ENCODE results near the gene ARHGEF28.

Gene ARHGEF28

DNA sequence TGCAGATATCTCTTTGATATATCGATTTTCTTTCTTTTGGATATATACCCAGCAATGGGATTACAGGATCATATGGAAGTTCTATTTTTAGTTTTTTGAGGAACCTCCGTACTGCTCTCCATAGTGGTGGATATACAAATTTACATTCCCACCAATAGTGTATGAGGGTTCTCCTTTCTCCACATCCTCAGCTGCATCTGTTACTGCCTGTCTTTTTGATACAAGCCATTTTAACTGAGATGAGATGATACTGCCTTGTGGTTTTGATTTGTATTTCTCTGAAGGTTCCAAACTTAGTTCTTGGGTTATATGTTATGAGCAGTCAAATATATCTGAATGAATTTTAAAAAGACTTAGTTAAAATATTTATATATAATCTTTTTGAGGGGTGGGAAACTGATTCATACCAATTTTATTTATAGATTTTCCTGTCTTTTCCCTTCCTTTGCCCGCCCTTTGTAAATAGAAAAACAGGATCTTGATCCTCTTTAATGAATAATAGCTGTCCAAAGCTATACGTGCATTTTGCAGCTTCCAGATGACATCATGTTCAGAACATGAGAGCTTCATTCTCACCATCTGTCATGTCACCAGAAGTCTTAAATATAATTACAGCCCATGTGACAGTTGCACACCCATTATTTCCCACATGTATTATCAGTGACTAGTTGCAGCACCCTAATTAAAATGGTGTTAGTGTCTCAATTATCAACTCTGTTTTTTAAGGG lies 6.2 kb upstream of the ARHGEF28 start:
- no peak for DNase-seq (ENCODE audit: low spot score)

DNA sequence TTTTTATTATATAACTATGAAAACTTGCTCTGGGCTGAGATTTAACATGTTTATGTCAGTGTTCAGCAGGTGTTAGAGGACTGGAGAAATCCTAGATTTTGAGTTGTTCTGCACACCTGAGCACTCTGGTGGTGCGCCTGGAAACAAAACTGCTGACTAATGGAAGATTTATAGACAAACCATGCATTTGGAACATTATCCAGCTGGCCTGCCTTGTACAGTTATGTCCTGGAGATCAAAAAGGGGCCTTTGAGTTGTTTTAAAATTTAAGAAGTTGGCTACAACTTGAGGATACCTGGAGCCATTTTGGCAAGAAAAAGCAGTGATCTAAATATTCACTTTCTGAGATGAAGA lies 5.7 kb upstream of the ARHGEF28 start:
- DNase-seq (ENCODE audit: low spot score), result no peak

DNA sequence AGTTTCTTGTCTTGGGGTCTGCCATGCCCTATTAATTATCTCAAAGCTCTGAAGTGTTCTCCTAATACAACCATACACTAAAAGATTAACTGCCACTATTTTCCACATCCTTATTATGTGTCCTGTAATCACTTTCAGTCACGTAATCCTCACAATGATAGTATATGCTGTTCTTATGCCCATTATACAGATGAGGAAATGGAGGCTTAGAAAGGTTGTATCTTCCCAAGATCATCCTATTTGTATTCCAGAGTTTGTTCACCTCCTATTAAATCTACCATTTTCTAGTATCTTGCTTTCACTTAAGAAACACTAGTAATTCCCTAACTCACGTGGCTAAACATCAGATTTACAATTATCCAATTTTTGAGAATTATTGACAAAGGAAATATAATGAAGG lies 2.9 kb upstream of the ARHGEF28 start:
- DNase-seq (ENCODE audit: low spot score), result no peak

DNA sequence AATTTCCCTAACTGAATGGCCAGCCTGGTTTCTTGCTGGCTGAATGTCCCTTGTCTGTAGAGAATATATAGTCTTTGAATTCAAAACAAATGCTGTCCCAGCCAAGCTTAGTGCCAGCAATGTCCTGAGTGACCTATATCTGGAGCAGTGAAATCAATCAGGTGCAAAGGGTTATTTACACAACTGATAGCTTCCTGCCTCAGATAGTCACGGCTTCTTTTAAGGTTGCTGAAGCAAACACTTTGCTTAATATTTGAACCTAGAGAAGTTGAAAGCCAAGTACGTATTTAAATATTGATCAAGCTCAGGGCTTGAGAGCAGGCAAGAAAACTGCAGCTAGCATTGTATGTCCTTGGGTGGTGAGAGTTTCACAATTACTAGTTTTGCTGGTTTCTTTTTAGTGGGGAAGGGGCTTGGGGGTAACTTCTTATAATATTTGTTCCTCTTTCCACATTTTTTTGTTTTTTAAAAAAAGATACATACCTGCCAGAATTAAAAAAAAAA lies 2.0 kb upstream of the ARHGEF28 start:
- no peak for DNase-seq (ENCODE audit: low spot score)

DNA sequence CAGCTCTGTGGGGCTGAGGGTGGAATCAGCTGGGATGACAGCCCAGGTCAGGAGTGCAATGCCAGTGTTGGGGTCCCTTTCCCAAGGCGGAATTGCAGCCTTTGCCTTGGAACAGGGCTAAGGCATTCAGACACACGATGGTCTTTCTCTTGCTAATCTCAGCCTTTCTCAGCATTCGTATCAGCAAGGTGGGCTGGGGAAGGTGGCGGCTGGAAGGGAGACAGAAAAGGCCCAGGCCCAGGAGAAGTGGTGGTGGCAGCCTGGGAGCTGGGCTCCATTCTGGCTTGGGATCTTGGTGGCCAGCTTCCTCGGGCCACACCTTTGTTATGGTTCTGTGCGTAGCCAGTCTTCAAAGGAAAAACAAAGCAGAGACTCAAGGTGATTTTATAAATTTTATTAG lies 1.1 kb upstream of the ARHGEF28 start:
- DNase-seq (ENCODE audit: low spot score), result no peak

DNA sequence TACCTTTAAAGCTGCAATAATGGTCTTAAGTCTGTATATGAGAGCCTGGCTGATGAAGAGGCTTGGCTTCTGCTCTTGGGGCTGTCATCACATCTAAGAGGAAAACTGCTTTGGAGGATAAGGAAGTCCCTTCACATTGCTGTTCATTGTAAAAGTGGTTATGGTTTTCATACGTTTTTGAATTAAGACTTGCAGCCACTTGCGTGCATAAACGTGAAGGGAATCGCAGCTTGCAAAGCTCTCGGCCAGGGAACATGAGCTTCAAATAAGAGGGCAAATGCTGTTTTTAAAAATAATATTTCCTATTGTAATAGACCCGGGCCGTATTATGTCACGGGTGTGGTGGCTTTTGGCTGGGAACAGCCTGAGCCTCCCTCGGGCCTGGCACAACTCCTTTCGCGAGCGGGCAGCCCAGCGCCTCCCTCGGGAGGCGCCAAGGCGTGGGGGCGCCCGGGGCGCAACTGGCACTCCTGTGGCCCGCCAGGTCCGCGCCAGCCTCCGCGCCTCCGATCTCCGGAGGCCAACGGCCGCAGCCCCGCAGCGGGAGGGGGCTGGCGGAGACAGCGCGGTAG lies 538 bp upstream of the ARHGEF28 start:
- no peak for DNase-seq (ENCODE audit: low spot score)

DNA sequence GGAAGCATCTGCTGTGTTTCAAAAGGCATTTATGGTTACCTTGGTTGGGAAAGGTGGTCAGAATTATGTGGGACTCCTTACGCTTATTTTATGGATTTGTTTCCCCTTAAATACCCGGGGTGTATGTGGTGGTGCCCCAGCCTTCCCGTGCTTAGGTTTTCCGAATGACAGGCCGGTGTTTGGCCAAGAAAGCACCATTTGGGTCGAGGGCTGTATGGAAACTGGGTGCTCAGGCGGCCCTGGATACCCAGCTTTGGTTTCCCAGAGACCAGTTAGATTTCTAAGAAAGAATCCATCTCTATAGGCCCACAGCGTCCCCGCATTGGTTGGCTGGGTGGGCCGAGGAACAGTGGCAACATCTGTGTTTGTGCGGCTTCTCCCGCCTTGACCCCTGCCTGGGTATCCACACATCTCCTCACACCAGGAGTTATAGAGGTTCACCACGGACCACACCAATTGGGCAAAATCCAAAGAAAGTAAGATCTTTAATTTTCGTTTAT lies 868 bp downstream of the ARHGEF28 start:
- DNase-seq (ENCODE audit: low spot score), result no peak

DNA sequence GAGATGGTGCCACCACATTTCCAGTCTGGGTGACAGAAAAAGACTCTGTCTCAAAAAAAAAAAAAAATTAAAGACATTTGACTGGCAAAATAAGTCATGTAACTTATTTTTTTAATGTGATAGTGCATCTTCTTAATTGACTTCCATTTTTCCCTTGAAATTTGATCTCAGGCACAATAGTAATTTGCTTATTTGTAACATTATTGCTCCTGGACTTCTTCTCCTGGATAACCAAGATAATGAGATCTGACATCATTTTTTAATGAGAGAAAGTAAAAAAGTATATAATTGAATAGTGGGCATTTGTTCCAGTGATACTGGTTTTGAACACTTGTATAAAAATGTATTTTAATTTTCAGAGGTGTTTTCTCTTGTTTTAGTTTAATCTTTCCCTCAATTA lies 3.5 kb downstream of the ARHGEF28 start:
- DNase-seq (ENCODE audit: low spot score), result no peak

DNA sequence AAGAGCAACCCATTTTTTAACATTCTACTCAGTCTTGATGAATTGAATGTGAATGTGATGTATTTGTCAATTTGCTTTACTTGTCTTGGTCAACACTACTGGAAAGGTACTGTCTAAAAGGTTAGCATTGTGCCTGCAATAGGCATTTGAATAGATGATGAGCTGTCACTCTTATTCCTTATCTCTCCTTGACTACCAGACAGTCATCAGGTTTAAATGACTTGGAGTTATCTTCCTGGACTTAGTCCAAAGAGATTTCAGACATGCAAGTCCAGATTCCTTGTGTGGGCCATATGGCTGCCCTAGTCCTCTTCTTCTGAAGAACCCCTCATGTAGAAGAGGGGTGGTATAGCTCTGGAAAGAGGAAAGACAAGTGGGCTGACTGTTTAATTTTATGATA lies 4.8 kb downstream of the ARHGEF28 start:
- DNase-seq (ENCODE audit: low spot score), result no peak

DNA sequence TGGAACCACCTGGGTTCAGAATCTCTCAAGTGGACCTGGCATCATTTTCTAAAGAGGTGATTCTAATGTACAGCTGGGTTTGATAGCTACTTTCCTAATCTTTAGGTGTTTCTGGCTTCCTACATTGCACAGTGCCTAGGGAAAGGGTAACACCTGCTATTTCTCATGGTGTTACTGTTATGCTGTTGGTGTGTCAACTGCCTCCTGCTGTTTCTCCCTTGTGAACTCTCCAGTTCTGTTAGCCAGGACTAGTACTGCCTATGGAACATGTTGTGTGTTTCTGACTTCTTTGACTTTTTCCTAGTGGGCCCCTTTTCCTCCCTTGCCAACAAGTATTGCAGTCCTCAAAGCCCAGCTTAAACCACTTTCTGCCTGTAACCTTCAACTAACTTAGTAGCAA lies 5.5 kb downstream of the ARHGEF28 start:
- no peak for DNase-seq (ENCODE audit: low spot score)

DNA sequence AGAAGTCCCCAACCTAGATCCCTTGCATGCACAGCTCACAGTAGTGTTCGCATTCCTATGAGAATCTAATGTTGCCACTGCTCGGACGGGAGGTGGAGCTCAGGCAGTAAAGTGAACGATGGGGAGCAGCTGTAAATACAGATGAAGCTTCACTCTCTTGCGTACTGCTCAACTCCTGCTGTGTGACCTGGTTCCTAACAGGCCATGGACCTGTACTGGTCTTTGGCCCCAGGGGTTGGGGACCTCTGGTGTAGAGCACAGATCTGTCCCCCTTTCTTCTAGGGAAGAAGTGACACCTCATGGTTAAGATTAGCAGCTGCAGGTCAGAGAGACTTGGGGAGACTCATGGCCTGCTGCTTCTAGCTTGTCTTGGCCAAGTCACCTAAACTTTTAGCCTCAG lies 7.1 kb downstream of the ARHGEF28 start:
- no peak for DNase-seq (ENCODE audit: low spot score)

DNA sequence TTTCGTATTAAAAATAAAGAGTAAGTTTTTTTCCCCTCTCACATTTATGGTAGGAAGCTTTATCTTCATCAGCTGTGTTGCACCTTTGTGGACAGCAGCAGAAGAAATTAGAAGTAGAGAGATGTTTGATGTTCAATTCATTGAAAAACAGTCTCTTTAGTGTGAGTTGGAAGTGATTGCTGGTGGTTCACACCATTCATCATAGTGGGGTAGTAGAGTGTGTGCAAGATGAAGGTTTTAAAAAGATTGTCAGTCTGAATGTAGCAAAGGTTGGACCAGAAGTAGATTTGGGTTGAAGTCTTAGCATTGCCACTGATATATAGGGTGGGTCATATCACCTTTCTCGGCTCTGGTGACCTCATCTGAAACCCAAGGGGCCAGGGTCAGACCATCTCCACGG lies 10.4 kb downstream of the ARHGEF28 start:
- no peak for DNase-seq (ENCODE audit: low spot score)

DNA sequence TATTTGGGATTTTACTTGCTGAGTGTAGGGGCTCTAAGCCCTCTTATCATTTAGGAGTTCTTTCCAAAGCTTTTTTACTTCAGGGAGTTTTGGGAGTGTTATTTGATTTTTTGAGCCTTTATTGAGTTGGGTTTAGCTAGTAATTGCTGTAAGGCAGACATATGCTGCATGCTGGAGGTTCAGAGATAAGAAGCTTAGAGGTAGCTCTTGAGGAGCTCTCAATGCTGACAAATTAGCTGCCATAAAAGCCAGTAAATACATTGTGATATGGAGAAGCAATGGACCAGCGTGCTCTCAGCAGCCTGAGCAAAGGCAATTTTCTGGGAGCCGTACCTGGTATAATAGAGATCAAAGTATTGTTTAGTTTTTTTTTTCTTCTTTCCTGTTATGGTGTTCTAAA lies 11.6 kb downstream of the ARHGEF28 start:
- no peak for DNase-seq (ENCODE audit: low spot score)

DNA sequence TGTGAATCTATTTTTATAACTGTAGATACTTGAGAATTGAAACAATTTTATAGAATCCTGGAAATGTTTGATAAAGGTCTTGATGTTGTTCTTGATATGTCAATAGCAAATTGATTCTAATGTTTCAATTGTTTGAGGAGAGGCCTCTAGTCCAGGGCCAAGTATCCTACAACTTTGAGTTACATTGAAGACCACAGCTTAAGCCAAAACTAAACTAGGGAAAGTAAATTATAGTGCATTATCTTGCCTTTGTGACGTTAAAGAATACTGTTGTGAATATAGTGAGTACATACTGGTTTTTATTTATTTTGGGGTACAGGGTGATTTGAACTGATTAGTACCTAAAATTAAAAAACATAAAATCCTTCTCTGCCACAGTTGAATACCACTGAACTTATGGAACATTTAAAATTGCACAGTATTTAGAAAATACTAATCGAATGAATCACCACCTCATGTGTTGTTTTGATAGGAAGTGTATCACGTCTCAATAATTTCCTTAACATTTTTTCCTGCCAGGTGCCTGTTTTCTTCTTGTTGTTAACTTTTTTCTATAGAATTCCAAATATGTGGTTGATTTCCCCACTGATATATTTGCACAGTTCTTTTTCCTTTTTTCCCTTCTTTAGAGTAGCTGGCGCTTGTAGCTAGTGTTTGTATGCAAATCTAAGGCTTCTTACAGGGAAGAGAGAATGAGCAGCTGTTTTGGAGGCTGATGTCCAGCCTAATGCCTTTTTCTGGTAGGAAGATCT lies 12.5 kb downstream of the ARHGEF28 start:
- no peak for DNase-seq (ENCODE audit: low spot score)

DNA sequence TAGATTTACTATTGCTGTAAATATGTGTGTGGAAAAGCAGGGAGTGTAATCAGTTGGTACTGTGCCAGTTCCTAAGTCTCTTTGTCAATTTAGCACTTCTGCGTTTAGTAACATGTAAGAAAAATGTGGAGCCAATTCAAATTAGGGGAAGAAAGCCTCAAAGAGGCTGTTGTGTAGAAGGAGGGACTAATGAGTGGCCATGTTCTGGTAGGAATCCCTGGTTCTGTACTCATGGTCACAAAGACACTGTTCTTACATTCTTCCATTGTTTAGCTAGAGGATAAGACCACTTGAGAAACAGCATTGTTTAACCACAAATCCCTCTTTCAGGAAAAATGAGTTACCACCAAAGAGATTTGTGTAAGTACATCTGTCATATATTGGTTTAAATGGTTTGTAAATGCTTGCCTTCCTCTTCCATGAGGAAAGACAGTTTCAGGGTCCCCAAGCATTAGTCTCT lies 14.9 kb downstream of the ARHGEF28 start:
- DNase-seq (ENCODE audit: low spot score), result no peak

DNA sequence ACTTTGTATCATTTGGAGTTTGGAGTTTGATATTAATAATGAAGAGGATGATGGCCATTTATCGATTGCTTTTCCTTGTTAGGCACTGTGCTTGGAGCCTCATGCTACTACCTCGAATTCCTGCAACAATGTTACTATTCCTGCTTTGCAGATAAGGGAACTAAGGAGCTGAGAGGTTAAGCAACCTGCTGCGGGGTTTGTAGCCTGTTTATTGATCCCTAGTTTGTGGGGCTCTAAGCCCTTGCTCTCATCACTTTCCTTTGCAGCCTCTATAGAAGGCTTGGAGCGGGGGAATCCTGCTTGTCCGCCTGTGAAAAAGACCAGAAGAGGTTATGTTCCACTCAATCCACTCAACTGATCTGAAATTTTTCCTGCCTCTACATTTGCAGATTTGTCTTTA lies 15.8 kb downstream of the ARHGEF28 start:
- no peak for DNase-seq (ENCODE audit: low spot score)

DNA sequence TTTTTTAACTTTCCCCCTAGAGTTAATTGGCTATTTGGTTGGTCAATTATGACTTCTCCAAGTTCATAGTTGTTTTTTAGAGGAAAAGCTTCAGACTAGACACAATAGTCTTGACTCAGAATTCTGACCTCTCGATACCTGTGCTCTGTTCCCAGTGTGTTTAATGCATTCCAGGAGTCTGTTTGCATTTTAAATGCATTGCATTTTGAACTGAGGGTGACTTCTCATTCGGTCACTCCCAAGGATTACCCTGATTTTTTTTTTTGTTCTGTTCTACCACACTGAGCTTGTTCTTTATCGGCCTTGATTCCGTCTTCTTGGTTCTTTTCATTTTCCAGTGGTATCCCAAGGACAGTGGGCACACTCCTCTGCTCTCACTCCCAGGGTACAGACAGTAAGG lies 16.3 kb downstream of the ARHGEF28 start:
- DNase-seq (ENCODE audit: low spot score), result no peak

DNA sequence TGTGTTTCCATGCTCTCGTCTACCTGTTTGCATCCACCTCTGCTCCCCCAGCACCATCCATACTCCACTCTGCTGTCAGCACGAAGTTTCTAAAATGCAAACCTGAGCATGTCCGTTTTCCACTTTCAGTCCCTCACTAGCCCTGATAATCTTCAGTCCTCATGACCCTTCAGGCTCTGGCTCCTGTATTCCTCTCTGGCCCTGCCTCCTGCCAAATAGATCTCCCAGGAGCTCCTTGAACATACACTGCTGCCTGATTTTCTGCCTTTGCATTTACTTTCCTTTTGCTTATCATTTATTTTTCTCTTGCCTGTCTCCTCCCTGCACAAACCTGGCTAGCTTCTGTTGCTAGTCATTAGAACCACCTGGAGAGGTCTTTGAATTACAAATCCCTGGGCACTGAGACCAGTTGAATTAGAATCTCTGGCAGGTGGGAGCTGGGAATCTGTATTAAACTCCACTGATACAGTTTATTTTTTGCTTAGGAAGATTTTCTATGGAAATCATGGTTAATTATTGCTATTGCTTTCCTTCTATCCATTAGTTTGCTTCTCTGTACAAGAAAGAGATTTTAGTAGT lies 18.5 kb downstream of the ARHGEF28 start:
- DNase-seq (ENCODE audit: low spot score), result no peak

DNA sequence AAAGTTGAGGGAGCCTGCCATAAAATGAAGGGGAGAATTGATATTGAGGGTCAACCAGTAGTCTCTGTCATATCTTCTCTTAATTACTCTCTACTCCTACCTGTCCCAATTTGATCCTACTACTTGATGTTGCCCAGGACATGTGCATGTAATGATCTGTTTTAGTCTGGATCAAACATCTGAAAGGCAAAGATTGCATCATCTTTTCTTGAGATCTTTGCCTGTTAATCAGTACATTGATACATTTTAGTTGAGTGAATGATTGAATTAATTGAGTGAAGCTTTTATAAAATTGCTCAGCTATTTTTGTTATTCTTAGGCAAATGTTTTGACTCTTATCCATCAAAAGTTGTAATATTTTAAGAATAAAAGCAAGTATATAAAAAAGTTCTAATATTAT lies 21.7 kb downstream of the ARHGEF28 start:
- no peak for DNase-seq (ENCODE audit: low spot score)

DNA sequence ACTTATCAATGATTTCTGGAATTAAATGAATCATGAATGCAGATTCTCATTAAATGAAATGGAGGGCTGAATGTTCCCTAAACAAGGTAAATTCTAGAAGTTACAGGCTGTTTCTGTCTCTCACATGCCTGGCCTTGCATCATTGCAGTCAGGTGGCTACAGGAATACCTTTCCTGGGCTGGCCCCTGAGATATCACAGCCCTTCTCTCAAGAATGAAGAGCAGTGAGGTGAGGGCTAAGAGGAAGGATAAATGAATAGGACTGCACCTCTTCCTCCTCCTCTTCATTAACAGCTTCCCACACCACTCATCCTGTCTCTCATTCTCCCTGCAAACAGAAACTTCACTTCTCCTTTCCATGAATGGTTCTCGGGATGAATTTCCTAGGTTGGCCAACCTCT lies 22.5 kb downstream of the ARHGEF28 start:
- DNase-seq (ENCODE audit: low spot score), result no peak

DNA sequence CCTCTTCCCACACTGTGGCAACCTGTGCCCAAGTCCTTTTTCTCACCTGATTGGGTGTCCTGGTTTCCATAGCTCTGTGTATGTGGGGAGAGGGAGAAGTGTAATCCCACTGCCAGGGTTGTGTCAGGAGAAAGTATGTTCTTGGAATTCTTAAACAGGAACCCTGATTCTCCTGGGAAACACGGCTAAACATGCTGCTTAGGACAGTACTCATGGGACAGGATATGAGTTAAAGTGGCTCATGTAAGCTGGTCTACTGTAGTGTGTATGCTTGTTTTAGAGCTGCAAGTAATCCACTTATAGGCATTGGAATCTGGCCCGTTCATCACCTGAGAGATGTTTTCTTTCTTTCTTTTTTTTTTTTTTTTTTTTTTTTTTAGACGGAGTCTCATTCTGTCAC lies 23.9 kb downstream of the ARHGEF28 start:
- no peak for DNase-seq (ENCODE audit: low spot score)

DNA sequence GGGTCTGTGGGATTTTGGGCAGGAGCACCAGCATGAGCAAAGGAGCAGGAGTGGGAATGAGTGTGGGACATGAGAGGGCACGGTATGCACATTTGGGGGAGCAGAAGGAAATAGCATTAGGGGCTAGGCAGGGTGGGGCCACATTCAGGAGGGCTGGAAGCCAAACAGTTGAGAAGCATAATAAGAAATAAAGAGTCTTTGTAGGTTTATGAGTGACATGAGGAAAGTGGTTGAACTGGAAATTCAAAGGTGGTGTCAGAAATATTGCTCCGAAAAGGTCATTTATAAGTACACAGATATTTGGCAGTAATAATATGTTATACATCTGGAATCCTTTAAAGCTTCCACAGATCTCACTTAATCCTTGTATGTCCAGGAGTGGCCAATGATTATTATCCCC lies 26.4 kb downstream of the ARHGEF28 start:
- no peak for DNase-seq (ENCODE audit: low spot score)
